Neutrophil (primary cell): ENCODE data around the gene NTNG1.

ENCODE experiments used
- H3K27ac ChIP-seq: fragments of 200-600 bp; sonication (generic); 2 replicates; pipeline ENCODE4 v1.5.1; 2016; ENCODE audit warnings: mild to moderate bottlenecking, moderate library complexity
- H3K27me3 ChIP-seq: fragments of 200-600 bp; sonication (generic); 2 replicates; pipeline ENCODE4 v1.6.0; 2016; ENCODE audit warnings: mild to moderate bottlenecking
- H3K36me3 ChIP-seq: fragments of 200-600 bp; sonication (generic); 2 replicates; pipeline ENCODE4 v1.5.1; 2017
- H3K4me1 ChIP-seq, 2 experiments: fragments of 200-600 bp in 1 of 2; sonication (generic) in 1 of 2; 1 replicate in 1 of 2; 2 replicates in 1 of 2; pipeline versions ENCODE4 v1.5.1 to v1.6.1; 2013 to 2016; ENCODE audit warnings: low read depth in 1 of 2, low read length in 1 of 2, mild to moderate bottlenecking in 1 of 2, moderate library complexity in 1 of 2; ENCODE audit not compliant: control insufficient read depth in 1 of 2, insufficient read depth in 1 of 2
- H3K4me3 ChIP-seq, 2 experiments: fragments of 200-600 bp in 1 of 2; sonication (generic) in 1 of 2; 1 replicate in 1 of 2; 2 replicates in 1 of 2; pipeline ENCODE4 v1.5.1; 2013 to 2016; ENCODE audit warnings: low read depth in 1 of 2, low read length in 1 of 2, mild to moderate bottlenecking in 1 of 2, moderate library complexity in 1 of 2
- H3K9me3 ChIP-seq: fragments of 200-600 bp; sonication (generic); 2 replicates; pipeline ENCODE4 v1.5.1; 2016
- TF ChIP-seq, protein P1 (sequence below): fragments of 200-600 bp; sonication (generic); IDR thresholded peaks from 2 replicates; pipeline ENCODE4 v1.5.1; 2016; ENCODE audit warnings: antibody characterized with exemption

NTNG1 gene

DNA sequence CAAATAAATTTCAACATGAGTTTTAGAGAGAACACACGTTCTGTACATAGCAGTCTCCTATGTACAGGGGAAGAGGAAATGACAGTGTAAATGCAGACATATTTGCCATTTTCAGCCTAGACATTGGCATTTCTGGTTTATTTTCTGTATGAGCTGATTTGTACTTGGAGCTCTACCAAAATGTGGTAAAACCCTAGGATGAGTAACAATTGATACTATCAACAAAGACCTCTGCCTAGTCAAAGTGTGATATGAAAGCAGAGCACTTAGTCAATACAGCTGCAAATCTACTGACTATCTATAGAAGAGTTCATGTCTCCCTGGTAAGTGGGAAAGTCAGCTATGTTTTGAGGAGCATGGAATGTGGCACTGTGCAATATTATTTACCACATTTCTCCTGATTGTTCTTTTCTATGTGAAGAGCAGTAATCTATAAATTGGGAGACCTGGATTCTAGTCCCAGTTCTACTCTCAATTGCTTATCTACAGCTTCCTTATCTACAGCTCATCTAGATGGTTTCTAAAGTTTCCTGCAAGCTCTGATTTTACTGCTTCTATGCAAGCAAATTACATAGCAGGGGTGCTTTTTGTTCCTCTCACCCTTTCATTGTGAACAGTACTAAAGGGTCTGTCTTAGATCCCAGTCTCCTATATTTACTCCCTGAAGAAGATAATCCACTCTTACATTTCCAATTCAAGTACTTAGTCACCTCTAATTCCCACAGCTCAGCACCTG is 334.2 kb downstream of the NTNG1 start:
- Histone ChIP-seq H3K27me3 (peaks cover 17% of the 10 kb centered on the region), H3K36me3 (no peaks in the 10 kb centered on the region), H3K4me1 (no peaks in the 10 kb centered on the region), H3K9me3 (no peaks in the 10 kb centered on the region), H3K27ac (no peak overlapping the region), H3K4me3 (no peak overlapping the region)
- TF ChIP-seq, protein P1, sequence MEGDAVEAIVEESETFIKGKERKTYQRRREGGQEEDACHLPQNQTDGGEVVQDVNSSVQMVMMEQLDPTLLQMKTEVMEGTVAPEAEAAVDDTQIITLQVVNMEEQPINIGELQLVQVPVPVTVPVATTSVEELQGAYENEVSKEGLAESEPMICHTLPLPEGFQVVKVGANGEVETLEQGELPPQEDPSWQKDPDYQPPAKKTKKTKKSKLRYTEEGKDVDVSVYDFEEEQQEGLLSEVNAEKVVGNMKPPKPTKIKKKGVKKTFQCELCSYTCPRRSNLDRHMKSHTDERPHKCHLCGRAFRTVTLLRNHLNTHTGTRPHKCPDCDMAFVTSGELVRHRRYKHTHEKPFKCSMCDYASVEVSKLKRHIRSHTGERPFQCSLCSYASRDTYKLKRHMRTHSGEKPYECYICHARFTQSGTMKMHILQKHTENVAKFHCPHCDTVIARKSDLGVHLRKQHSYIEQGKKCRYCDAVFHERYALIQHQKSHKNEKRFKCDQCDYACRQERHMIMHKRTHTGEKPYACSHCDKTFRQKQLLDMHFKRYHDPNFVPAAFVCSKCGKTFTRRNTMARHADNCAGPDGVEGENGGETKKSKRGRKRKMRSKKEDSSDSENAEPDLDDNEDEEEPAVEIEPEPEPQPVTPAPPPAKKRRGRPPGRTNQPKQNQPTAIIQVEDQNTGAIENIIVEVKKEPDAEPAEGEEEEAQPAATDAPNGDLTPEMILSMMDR, result no peak

DNA sequence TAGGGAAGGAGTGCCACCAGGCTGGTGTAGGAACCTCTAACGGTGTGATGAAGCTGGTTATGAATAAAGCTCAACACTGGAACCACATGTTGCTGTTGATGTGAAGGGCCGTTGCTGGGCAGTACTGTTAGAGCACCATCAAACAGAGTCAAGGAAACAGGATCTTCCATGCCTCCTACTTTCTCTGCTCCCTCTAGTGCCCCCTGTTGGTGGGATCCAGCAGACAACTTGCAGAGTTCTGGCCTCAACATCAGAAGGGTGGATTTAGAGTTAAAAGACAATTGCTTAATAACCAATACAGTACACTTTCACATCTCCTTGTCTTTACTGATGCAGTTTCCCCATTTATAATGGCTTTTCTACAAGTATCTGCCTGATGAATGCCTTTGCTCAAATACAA is 336.4 kb downstream of the NTNG1 start:
- Histone ChIP-seq H3K4me3 (no peak overlapping the region), H3K27ac (no peak overlapping the region), H3K36me3 (no peaks in the 10 kb centered on the region), H3K27me3 (peaks cover 39% of the 10 kb centered on the region), H3K4me1 (no peaks in the 10 kb centered on the region), H3K9me3 (no peaks in the 10 kb centered on the region)
- TF ChIP-seq, protein P1, result no peak

DNA sequence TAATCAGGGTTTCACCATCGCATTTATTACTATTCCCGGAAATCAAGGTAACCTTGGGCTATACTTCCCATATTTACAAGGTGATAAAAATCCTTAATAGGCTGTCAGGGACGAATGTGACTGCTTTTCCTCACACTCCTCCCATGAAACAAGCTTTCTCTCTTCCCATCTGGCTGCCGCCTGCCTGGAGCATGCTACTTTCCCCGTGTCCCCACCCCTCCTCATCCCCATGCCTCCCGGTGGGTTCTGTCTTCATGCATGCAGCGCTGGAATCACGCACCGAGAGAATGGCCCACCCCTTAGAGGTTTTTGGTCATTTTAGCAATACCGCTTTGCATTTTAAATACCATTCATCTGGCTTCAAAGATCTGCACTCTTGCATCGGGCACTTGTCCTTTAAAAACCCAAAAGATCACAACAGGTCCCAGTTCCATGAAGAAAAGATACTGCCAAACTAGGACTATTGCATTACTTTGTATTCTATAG is 339.1 kb downstream of the NTNG1 start:
- TF ChIP-seq, protein P1, result no peak
- Histone ChIP-seq H3K36me3 (no peaks in the 10 kb centered on the region), H3K4me3 (no peak overlapping the region), H3K9me3 (no peaks in the 10 kb centered on the region), H3K27ac (no peak overlapping the region), H3K4me1 (no peaks in the 10 kb centered on the region), H3K27me3 (peaks cover 52% of the 10 kb centered on the region)

DNA sequence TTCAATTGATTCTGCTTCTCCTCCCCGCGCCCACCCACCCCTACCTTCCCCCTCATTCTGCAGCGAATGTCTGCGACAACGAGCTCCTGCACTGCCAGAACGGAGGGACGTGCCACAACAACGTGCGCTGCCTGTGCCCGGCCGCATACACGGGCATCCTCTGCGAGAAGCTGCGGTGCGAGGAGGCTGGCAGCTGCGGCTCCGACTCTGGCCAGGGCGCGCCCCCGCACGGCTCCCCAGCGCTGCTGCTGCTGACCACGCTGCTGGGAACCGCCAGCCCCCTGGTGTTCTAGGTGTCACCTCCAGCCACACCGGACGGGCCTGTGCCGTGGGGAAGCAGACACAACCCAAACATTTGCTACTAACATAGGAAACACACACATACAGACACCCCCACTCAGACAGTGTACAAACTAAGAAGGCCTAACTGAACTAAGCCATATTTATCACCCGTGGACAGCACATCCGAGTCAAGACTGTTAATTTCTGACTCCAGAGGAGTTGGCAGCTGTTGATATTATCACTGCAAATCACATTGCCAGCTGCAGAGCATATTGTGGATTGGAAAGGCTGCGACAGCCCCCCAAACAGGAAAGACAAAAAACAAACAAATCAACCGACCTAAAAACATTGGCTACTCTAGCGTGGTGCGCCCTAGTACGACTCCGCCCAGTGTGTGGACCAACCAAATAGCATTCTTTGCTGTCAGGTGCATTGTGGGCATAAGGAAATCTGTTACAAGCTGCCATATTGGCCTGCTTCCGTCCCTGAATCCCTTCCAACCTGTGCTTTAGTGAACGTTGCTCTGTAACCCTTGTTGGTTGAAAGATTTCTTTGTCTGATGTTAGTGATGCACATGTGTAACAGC is 339.9 kb downstream of the NTNG1 start:
- Histone ChIP-seq H3K36me3 (no peaks in the 10 kb centered on the region), H3K27me3 (peaks cover 52% of the 10 kb centered on the region), H3K27ac (no peak overlapping the region), H3K9me3 (no peaks in the 10 kb centered on the region), H3K4me3 (no peak overlapping the region), H3K4me1 (no peaks in the 10 kb centered on the region)
- TF ChIP-seq, protein P1, result no peak

DNA sequence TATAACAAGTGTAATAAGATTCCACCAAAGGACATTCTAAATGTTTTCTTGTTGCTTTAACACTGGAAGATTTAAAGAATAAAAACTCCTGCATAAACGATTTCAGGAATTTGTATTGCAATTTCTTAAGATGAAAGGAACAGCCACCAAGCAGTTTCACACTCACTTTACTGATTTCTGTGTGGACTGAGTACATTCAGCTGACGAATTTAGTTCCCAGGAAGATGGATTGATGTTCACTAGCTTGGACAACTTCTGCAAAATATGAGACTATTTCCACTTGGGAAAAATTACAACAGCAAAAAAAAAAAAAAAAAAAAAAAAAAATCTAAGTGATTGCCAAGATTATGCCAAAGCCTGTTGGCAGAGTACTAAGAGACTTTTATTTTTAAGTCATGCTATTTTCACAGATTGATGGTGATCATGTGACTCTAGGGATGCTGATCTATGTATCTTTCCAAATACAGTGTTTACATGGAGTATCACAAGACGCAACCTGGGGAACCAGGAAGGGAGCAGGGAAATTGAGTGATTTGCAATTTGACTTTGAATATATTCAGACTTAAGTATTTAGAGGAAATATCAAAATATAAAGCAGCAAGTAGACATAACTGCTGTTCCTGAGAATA is 341.0 kb downstream of the NTNG1 start:
- Histone ChIP-seq H3K27ac (no peak overlapping the region), H3K4me3 (no peak overlapping the region), H3K4me1 (no peaks in the 10 kb centered on the region), H3K9me3 (no peaks in the 10 kb centered on the region), H3K27me3 (peaks cover 52% of the 10 kb centered on the region), H3K36me3 (no peaks in the 10 kb centered on the region)
- TF ChIP-seq, protein P1, result no peak
